Caco-2 (cell line): ENCODE measurements around the gene SHROOM3. TPM values are rescaled to one million over a fixed set of nuclear protein-coding genes. Genes with fewer than 3 reads are reported as not detected.
"Not testable (repeated sequence)": the region's sequence is repeated elsewhere in the genome, so short reads cannot be mapped to it uniquely, and the experiment has no call there.

ENCODE experiments used
- BruUV-seq: library from RNA; stranded (reverse); fragments of 400-500 nt; replicated peaks from 2 replicates; lab custom pipeline; 2021; lab: Mats Ljungman, UMichigan
- CTCF ChIA-PET: fragments of 300-600 bp; sonication (Branson Sonifier 250); formaldehyde crosslinking; loops from one replicate; lab custom pipeline; 2022; ENCODE audit warnings: antibody characterized with exemption; lab: Charles Lee
- POLR2A ChIA-PET: fragments of 300-600 bp; sonication (Branson Sonifier 250); formaldehyde crosslinking; loops from one replicate; lab custom pipeline; 2022; ENCODE audit warnings: antibody characterized with exemption; lab: Charles Lee
- DNase-seq, 2 experiments: peaks; one replicate each; pipeline versions ENCODE4 v3.0.0 to v3.0.0-alpha.2; 2020 to 2022
- H3K27me3 ChIP-seq: replicated peaks from 2 replicates; pipeline ENCODE4 v1.6.0; 2011; ENCODE audit warnings: low read length; ENCODE audit not compliant: control insufficient read depth, insufficient read depth
- H3K36me3 ChIP-seq: 2 replicates; pipeline ENCODE4 v1.5.1; 2011; ENCODE audit warnings: low read length; ENCODE audit not compliant: control insufficient read depth, insufficient read depth
- H3K4me1 ChIP-seq: fragments of 250-450 bp; sonication (Bioruptor Pico); 2 replicates; pipeline ENCODE4 v1.5.1; 2020; ENCODE audit warnings: mild to moderate bottlenecking
- H3K4me3 ChIP-seq: 2 replicates; pipeline ENCODE4 v1.5.1; 2011; ENCODE audit warnings: low read depth, mild to moderate bottlenecking, control low read depth, low read length
- H3K9me3 ChIP-seq: fragments of 250-450 bp; sonication (Bioruptor Pico); 2 replicates; pipeline ENCODE4 v1.5.1; 2020; ENCODE audit warnings: mild to moderate bottlenecking, moderate library complexity
- H3K27ac Mint-ChIP-seq: one replicate; pipeline ENCODE4 v1.8.0; 2022; ENCODE audit warnings: mixed read lengths; ENCODE audit not compliant: unreplicated experiment
- H3K27me3 Mint-ChIP-seq: one replicate; pipeline ENCODE4 v1.8.0; 2022; ENCODE audit warnings: mixed read lengths; ENCODE audit not compliant: insufficient read depth, unreplicated experiment
- H3K36me3 Mint-ChIP-seq: one replicate; pipeline ENCODE4 v1.8.0; 2022; ENCODE audit warnings: mild to moderate bottlenecking, mixed read lengths; ENCODE audit not compliant: insufficient read depth, unreplicated experiment
- H3K4me1 Mint-ChIP-seq: one replicate; pipeline ENCODE4 v1.8.0; 2022; ENCODE audit warnings: low read depth, mixed read lengths; ENCODE audit not compliant: unreplicated experiment
- H3K4me3 Mint-ChIP-seq: one replicate; pipeline ENCODE4 v1.8.0; 2022; ENCODE audit warnings: mild to moderate bottlenecking, moderate library complexity, mixed read lengths; ENCODE audit not compliant: unreplicated experiment
- H3K9me3 Mint-ChIP-seq: one replicate; pipeline ENCODE4 v1.8.0; 2022; ENCODE audit warnings: mixed read lengths; ENCODE audit not compliant: unreplicated experiment
- CTCF ChIP-seq, 2 experiments: fragments of 200-600 bp in 1 of 2; IDR thresholded peaks; 1 replicate in 1 of 2; 2 replicates in 1 of 2; pipeline versions ENCODE4 v1.5.1 to v1.8.0; 2011 to 2022; ENCODE audit warnings: antibody characterized with exemption in 1 of 2, control low read depth in 1 of 2, inconsistent platforms in 1 of 2, low read depth in 1 of 2, low read length in 1 of 2, mild to moderate bottlenecking in 1 of 2, moderate library complexity in 1 of 2; ENCODE audit not compliant: insufficient read depth in 1 of 2, severe bottlenecking in 1 of 2, unreplicated experiment in 1 of 2
- intact Hi-C: fragments of 100-400 bp; cut with micrococcal nuclease; formaldehyde crosslinking; loops from one replicate; pipeline ENCODE4 v1.10.0; 2022; ENCODE audit not compliant: unreplicated experiment
- total RNA-seq: library from RNA; stranded (reverse); gene quantifications from 2 replicates; pipeline ENCODE4 v1.2.3, GENCODE V29; 2022

The SHROOM3 gene
- total RNA-seq, 1 experiment from 2014 or later: 16.3 TPM

GRCh38 chr4:76726176-76726575 is 291.1 kb downstream of the SHROOM3 start:
- Histone ChIP-seq H3K27me3 (no peaks in the 10 kb centered on the region), H3K4me1 (no peaks in the 10 kb centered on the region), H3K36me3 (no peaks in the 10 kb centered on the region), H3K9me3 (no peaks in the 10 kb centered on the region), H3K4me3 (no peak overlapping the region)
- CTCF ChIA-PET: no interaction called here
- TF ChIP-seq CTCF (IDR thresholded peaks at IDR 0.05; ENCODE audit: insufficient read depth in 1 of 2, low read depth in 1 of 2, low read length in 1 of 2, severe bottlenecking in 1 of 2, unreplicated experiment in 1 of 2): no peak
- Mint-ChIP-seq H3K9me3 (no peaks in the 10 kb centered on the region), H3K27me3 (no peaks in the 10 kb centered on the region), H3K4me1 (peaks cover 7% of the 10 kb centered on the region), H3K27ac (no peak overlapping the region), H3K36me3 (peaks cover 1% of the 10 kb centered on the region), H3K4me3 (no peak overlapping the region)
- BruUV-seq: no TSS peak
- intact Hi-C loops: no loop called here
- no peak for DNase-seq
- POLR2A ChIA-PET: no interaction called here

GRCh38 chr4:76726631-76727030 is 291.6 kb downstream of the SHROOM3 start:
- no peak for TF ChIP-seq CTCF (IDR thresholded peaks at IDR 0.05; ENCODE audit: insufficient read depth in 1 of 2, low read depth in 1 of 2, low read length in 1 of 2, severe bottlenecking in 1 of 2, unreplicated experiment in 1 of 2)
- Histone ChIP-seq H3K4me1 (no peaks in the 10 kb centered on the region), H3K27me3 (no peaks in the 10 kb centered on the region), H3K36me3 (no peaks in the 10 kb centered on the region), H3K4me3 (no peak overlapping the region), H3K9me3 (no peaks in the 10 kb centered on the region)
- H3K4me1 Mint-ChIP-seq: peaks cover 7% of the 10 kb centered on the region
- no peaks in the 10 kb centered on the region for H3K27me3 Mint-ChIP-seq
- no TSS peak for BruUV-seq
- H3K9me3 Mint-ChIP-seq: no peaks in the 10 kb centered on the region
- H3K4me3 Mint-ChIP-seq: no peak overlapping the region
- CTCF ChIA-PET: no interaction called here
- POLR2A ChIA-PET: no interaction called here
- intact Hi-C loops: no loop called here
- H3K36me3 Mint-ChIP-seq: peaks cover 6% of the 10 kb centered on the region
- DNase-seq: no peak
- no peak overlapping the region for H3K27ac Mint-ChIP-seq

- H3K36me3 ChIP-seq, H3K4me1 Mint-ChIP-seq, H3K27me3 Mint-ChIP-seq, intact Hi-C loops, H3K27me3 ChIP-seq, BruUV-seq, H3K27ac Mint-ChIP-seq, DNase-seq, H3K9me3 Mint-ChIP-seq, H3K4me3 ChIP-seq, POLR2A ChIA-PET, H3K36me3 Mint-ChIP-seq, H3K4me1 ChIP-seq, H3K9me3 ChIP-seq, H3K4me3 Mint-ChIP-seq, CTCF ChIA-PET: not testable (repeated sequence)
These were observed 292.9 kb downstream of the SHROOM3 start for GRCh38 chr4:76727934-76728333.

- no peak overlapping the region for H3K4me3 Mint-ChIP-seq
- H3K27ac Mint-ChIP-seq: no peak overlapping the region
- no peaks in the 10 kb centered on the region for H3K36me3 ChIP-seq
- no peaks in the 10 kb centered on the region for H3K9me3 ChIP-seq
- H3K36me3 Mint-ChIP-seq: peaks cover 10% of the 10 kb centered on the region
- no peaks in the 10 kb centered on the region for H3K27me3 Mint-ChIP-seq
- no peaks in the 10 kb centered on the region for H3K9me3 Mint-ChIP-seq
- TF ChIP-seq CTCF (IDR thresholded peaks at IDR 0.05; ENCODE audit: insufficient read depth in 1 of 2, low read depth in 1 of 2, low read length in 1 of 2, severe bottlenecking in 1 of 2, unreplicated experiment in 1 of 2): no peak
- ChIA-PET CTCF (no interaction called here), POLR2A (no interaction called here)
- intact Hi-C loops: no loop called here
- no peak for DNase-seq
- no peak overlapping the region for H3K4me3 ChIP-seq
- no peaks in the 10 kb centered on the region for H3K27me3 ChIP-seq
- H3K4me1 Mint-ChIP-seq: peaks cover 7% of the 10 kb centered on the region
- H3K4me1 ChIP-seq: no peaks in the 10 kb centered on the region
- no TSS peak for BruUV-seq
These were observed 294.4 kb downstream of the SHROOM3 start for GRCh38 chr4:76729460-76729859.
